ENCODE measurements around the gene NGFR. TPM values are rescaled to one million over a fixed set of nuclear protein-coding genes. Genes with fewer than 3 reads are reported as not detected.

Gene NGFR
- total and polyA plus RNA-seq, 2 experiments from 2014 or later: 0.43 to 0.81 TPM

GRCh38 chr17:49455272-49455861 lies 39.7 kb upstream of the NGFR start:
- TF ChIP-seq EZH2 (IDR thresholded peaks at IDR 0.05; ENCODE audit: insufficient read depth, poor library complexity, severe bottlenecking): no peak
- TF ChIP-seq EZH2phosphoT487 (IDR thresholded peaks at IDR 0.05; ENCODE audit: insufficient read depth, low read depth): no peak
- Histone ChIP-seq H3K9ac (no peak overlapping the region), H3K36me3 (ENCODE audit: low read depth) (no peaks in the 10 kb centered on the region), H3K27me3 (replicated peaks; ENCODE audit: insufficient read depth) (peaks cover under 1% of the 10 kb centered on the region), H2AFZ (no peak overlapping the region), H4K20me1 (ENCODE audit: insufficient read depth) (no peaks in the 10 kb centered on the region), H3K9me2 (ENCODE audit: insufficient read depth) (no peaks in the 10 kb centered on the region), H3K4me1 (ENCODE audit: insufficient read depth) (peaks cover 39% of the 10 kb centered on the region), H3K4me3 (no peak overlapping the region), H3K4me2 (ENCODE audit: unreplicated experiment) (no peak overlapping the region), H3K79me2 (ENCODE audit: insufficient read depth) (no peaks in the 10 kb centered on the region), H3F3A (ENCODE audit: insufficient read depth) (peaks cover 14% of the 10 kb centered on the region), H3K27ac (peak overlapping the region; percentile 71), H3K9me3 (ENCODE audit: low read depth) (no peaks in the 10 kb centered on the region)
- in situ Hi-C loops (cut with MboI): no loop called here
- 66 to 67% methylated on average over 7 to 9 of the region's 9 CpGs for WGBS, 2 experiments (ENCODE audit: low coverage in 1 of 2, low lambda C conversion rate in 2 of 2, missing lambda C conversion rate in 2 of 2)
- peak; percentile 45 for DNase-seq

- Histone ChIP-seq H3K4me3 (no peak overlapping the region), H2AFZ (no peak overlapping the region), H3K27me3 (replicated peaks; ENCODE audit: insufficient read depth) (peaks cover 10% of the 10 kb centered on the region), H3K9me3 (ENCODE audit: low read depth) (no peaks in the 10 kb centered on the region), H3K9me2 (ENCODE audit: insufficient read depth) (no peaks in the 10 kb centered on the region), H3K27ac (peak overlapping the region; percentile 71), H3K4me2 (ENCODE audit: unreplicated experiment) (peak overlapping the region; percentile 42), H3K9ac (peak overlapping the region; percentile 35; the same call in 1 of the 2 replicates), H3K36me3 (ENCODE audit: low read depth) (no peaks in the 10 kb centered on the region), H3F3A (ENCODE audit: insufficient read depth) (peaks cover 14% of the 10 kb centered on the region), H3K4me1 (ENCODE audit: insufficient read depth) (peaks cover 29% of the 10 kb centered on the region), H4K20me1 (ENCODE audit: insufficient read depth) (no peaks in the 10 kb centered on the region), H3K79me2 (ENCODE audit: insufficient read depth) (no peaks in the 10 kb centered on the region)
- WGBS, 2 experiments (ENCODE audit: low coverage in 1 of 2, low lambda C conversion rate in 2 of 2, missing lambda C conversion rate in 2 of 2): 12 to 17% methylated on average over 5 of the region's 5 CpGs
- no peak for TF ChIP-seq EZH2phosphoT487 (IDR thresholded peaks at IDR 0.05; ENCODE audit: insufficient read depth, low read depth)
- no peak for TF ChIP-seq EZH2 (IDR thresholded peaks at IDR 0.05; ENCODE audit: insufficient read depth, poor library complexity, severe bottlenecking)
- DNase-seq: peak; percentile 95
- in situ Hi-C loops (cut with MboI): no loop called here
These were observed 38.7 kb upstream of the NGFR start for GRCh38 chr17:49456183-49456965.

- Histone ChIP-seq H4K20me1 (ENCODE audit: insufficient read depth) (no peaks in the 10 kb centered on the region), H3F3A (ENCODE audit: insufficient read depth) (peaks cover 14% of the 10 kb centered on the region), H3K9ac (no peak overlapping the region), H3K4me2 (ENCODE audit: unreplicated experiment) (no peak overlapping the region), H3K27ac (no peak overlapping the region), H3K36me3 (ENCODE audit: low read depth) (no peaks in the 10 kb centered on the region), H3K4me1 (ENCODE audit: insufficient read depth) (peaks cover 29% of the 10 kb centered on the region), H3K79me2 (ENCODE audit: insufficient read depth) (no peaks in the 10 kb centered on the region), H2AFZ (no peak overlapping the region), H3K9me2 (ENCODE audit: insufficient read depth) (no peaks in the 10 kb centered on the region), H3K9me3 (ENCODE audit: low read depth) (no peaks in the 10 kb centered on the region), H3K4me3 (no peak overlapping the region), H3K27me3 (replicated peaks; ENCODE audit: insufficient read depth) (peaks cover 17% of the 10 kb centered on the region)
- no peak for DNase-seq
- no peak for TF ChIP-seq EZH2phosphoT487 (IDR thresholded peaks at IDR 0.05; ENCODE audit: insufficient read depth, low read depth)
- no peak for TF ChIP-seq EZH2 (IDR thresholded peaks at IDR 0.05; ENCODE audit: insufficient read depth, poor library complexity, severe bottlenecking)
- WGBS, 2 experiments (ENCODE audit: low coverage in 1 of 2, low lambda C conversion rate in 2 of 2, missing lambda C conversion rate in 2 of 2): 83 to 84% methylated on average over 15 of the region's 15 CpGs
- in situ Hi-C loops (cut with MboI): no loop called here
These were observed 37.2 kb upstream of the NGFR start for GRCh38 chr17:49457564-49458535.

GRCh38 chr17:49459401-49459984 lies 35.6 kb upstream of the NGFR start:
- Histone ChIP-seq H3K9me2 (ENCODE audit: insufficient read depth) (no peaks in the 10 kb centered on the region), H3K9me3 (ENCODE audit: low read depth) (no peaks in the 10 kb centered on the region), H3K27me3 (replicated peaks; ENCODE audit: insufficient read depth) (peaks cover 32% of the 10 kb centered on the region), H2AFZ (no peak overlapping the region), H3K36me3 (ENCODE audit: low read depth) (no peaks in the 10 kb centered on the region), H3K4me2 (ENCODE audit: unreplicated experiment) (no peak overlapping the region), H3K27ac (no peak overlapping the region), H3F3A (ENCODE audit: insufficient read depth) (peaks cover 14% of the 10 kb centered on the region), H3K4me1 (ENCODE audit: insufficient read depth) (peaks cover 20% of the 10 kb centered on the region), H3K79me2 (ENCODE audit: insufficient read depth) (no peaks in the 10 kb centered on the region), H4K20me1 (ENCODE audit: insufficient read depth) (no peaks in the 10 kb centered on the region), H3K9ac (no peak overlapping the region), H3K4me3 (no peak overlapping the region)
- WGBS, 2 experiments (ENCODE audit: low coverage in 1 of 2, low lambda C conversion rate in 2 of 2, missing lambda C conversion rate in 2 of 2): 57% methylated on average over 7 of the region's 7 CpGs
- DNase-seq: no peak
- in situ Hi-C loops (cut with MboI): no loop called here
- TF ChIP-seq EZH2 (IDR thresholded peaks at IDR 0.05; ENCODE audit: insufficient read depth, poor library complexity, severe bottlenecking) (no peak), EZH2phosphoT487 (IDR thresholded peaks at IDR 0.05; ENCODE audit: insufficient read depth, low read depth) (no peak)
